Colonic mucosa (tissue), 4 donors: ENCODE measurements around the gene ZC3H12A. TPM values are rescaled to one million over a fixed set of nuclear protein-coding genes. Genes with fewer than 3 reads are reported as not detected.

ENCODE experiments used
- DNase-seq: peaks from one replicate; pipeline ENCODE4 v3.0.0-alpha.2; 2020
- H3K27ac ChIP-seq: fragments of 200-600 bp; one replicate; pipeline ENCODE4 v1.8.0; 2021
- H3K27me3 ChIP-seq: fragments of 200-600 bp; one replicate; pipeline ENCODE4 v1.8.0; 2021
- H3K36me3 ChIP-seq: fragments of 200-600 bp; one replicate; pipeline ENCODE4 v1.8.0; 2021
- H3K4me1 ChIP-seq: fragments of 200-600 bp; one replicate; pipeline ENCODE4 v1.8.0; 2021; ENCODE audit warnings: mild to moderate bottlenecking
- H3K4me3 ChIP-seq: fragments of 200-600 bp; one replicate; pipeline ENCODE4 v1.8.0; 2021
- H3K9ac ChIP-seq, 2 donors: one replicate each; pipeline ENCODE4 v1.7.0; 2013; ENCODE audit warnings: control low read depth in 2 of 2, low read depth in 2 of 2, low read length in 2 of 2
- H3K9me3 ChIP-seq: fragments of 200-600 bp; one replicate; pipeline ENCODE4 v1.8.0; 2021
- CTCF ChIP-seq: fragments of 200-600 bp; IDR thresholded peaks from one replicate; pipeline ENCODE4 v1.8.0; 2022; ENCODE audit warnings: antibody characterized with exemption, mild to moderate bottlenecking
- intact Hi-C: fragments of 100-400 bp; cut with DNase I; formaldehyde crosslinking; loops from one replicate; pipeline ENCODE4 v1.14.1; 2022
- total RNA-seq, 2 donors: library from RNA; stranded (reverse); fragmentation: NEBNext Ultra II Directional in 1 of 2; extraction: Animal tissue kit (Norgen Biotek cat#: 25700) in 1 of 2; gene quantifications; one replicate each; pipeline ENCODE4 v1.2.1, GENCODE V29; 2021
- donor health status: healthy.
- donor health status: DM: no; HTN: no; CAD: no.
- donor health status: DM: no; HTN: no; CAD: no.

ZC3H12A gene
- total RNA-seq, 2 donors from 2014 or later: 18.2 to 35.4 TPM

DNA sequence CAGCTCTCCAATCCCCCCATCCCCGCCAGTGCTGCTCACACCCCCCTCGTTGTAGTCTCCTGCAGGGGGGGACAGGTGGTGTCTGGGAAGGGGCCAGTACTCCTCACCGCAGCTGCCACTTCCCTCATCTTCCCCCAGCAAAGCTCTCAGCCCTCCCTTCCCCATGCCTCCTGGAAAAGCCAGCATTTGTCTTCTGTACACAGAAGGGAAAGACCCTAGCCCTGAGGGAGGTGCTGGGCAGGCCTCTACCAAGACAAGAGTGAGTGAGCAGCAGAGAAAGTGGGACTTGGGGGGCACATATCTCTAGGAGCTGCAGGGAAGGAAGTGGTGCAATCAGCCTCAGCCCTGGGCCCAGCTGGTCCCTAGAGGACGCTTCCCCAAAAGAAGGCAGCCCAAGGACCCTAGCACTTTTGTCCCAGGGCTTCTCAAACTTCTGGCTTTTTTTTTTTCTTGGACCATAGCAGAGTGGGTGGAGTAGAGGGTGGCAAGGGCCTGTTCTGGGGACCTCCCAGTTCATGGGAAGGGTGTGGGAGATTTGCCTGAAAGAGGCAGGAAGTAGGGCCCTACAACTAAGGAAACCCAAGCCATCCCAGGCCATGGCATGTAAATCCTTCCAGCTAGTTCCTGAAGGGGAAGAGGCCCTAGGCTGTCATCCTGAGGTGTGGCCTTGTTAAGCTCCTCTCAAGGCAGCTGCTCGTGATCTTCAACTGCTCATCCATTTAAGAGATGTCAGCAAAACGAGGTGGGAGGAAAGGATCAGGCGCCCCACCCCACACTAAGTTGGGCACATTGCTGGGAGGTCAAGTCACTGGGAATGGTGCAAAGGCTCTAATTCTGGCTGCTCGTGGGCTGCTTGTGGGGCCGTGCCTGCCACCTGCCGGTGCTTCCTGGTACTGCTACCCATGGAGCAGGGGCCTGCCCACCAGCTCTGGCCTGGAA is 12.6 kb downstream of the ZC3H12A start:
- Histone ChIP-seq H3K4me1 (peaks cover 20% of the 10 kb centered on the region), H3K27me3 (no peaks in the 10 kb centered on the region), H3K27ac (peak overlapping the region; percentile 82), H3K9ac (peak overlapping the region; percentile 6 to 56), H3K9me3 (no peaks in the 10 kb centered on the region), H3K36me3 (peaks cover 17% of the 10 kb centered on the region), H3K4me3 (no peak overlapping the region)
- intact Hi-C loops: loop anchor here (2.0 kb wide), 1 partner anchor 32 kb away; no protein-coding TSS in a partner anchor
- peak; percentile 99 for TF ChIP-seq CTCF
- DNase-seq: peak; percentile 87

DNA sequence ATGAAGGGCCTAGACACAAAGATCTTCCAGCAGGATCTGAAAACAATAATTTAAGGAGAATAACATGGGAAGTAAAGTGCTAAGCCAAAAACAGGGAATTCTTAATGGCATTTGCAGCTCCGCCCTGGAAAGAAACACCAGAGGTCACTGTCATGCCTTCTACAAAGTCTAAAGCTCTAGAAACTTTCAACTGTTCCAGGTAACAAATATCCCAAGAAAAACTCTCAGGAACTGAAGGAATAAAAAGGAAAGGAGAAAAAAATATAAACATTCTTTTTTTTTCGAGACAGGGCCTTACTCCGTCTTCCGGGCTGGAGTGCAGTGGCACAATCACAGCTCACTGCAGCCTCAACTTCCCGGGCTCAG is 13.2 kb downstream of the ZC3H12A start:
- intact Hi-C loops: loop anchor here (2.0 kb wide), 1 partner anchor 33 kb away; no protein-coding TSS in a partner anchor
- no peak for DNase-seq
- Histone ChIP-seq H3K27me3 (no peaks in the 10 kb centered on the region), H3K27ac (peak overlapping the region; percentile 82), H3K9ac (peak overlapping the region in 1 of 2 donors; percentile 6), H3K9me3 (no peaks in the 10 kb centered on the region), H3K36me3 (peaks cover 10% of the 10 kb centered on the region), H3K4me3 (no peak overlapping the region), H3K4me1 (peaks cover 20% of the 10 kb centered on the region)
- TF ChIP-seq CTCF: no peak

GRCh38 chr1:37493336-37494098 is 19.1 kb downstream of the ZC3H12A start:
- Histone ChIP-seq H3K27me3 (no peaks in the 10 kb centered on the region), H3K9ac (no peak overlapping the region), H3K4me3 (no peak overlapping the region), H3K9me3 (no peaks in the 10 kb centered on the region), H3K36me3 (no peaks in the 10 kb centered on the region), H3K4me1 (no peaks in the 10 kb centered on the region), H3K27ac (no peak overlapping the region)
- DNase-seq: no peak
- no peak for TF ChIP-seq CTCF
- intact Hi-C loops: no loop called here

DNA sequence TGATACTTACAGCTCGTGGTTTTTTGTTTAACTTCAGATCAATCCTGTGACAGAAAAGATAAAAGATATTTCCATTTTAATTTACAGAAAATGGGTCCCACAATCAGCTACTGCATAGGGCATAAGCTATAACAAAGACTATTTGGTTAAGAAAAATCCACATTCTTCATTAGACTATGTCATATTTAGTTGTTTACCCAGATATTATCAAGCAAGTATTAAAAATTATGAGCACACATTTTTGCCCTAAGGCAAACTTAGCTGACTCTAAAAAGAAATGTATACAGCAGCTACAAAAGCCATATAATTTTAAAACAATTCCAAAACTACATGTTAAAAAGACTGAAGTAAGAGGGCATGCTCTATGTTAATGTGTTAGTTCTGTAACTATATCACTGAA is 21.5 kb downstream of the ZC3H12A start:
- H3K27me3 ChIP-seq: no peaks in the 10 kb centered on the region
- H3K9ac ChIP-seq: no peak overlapping the region
- intact Hi-C loops: no loop called here
- H3K27ac ChIP-seq: no peak overlapping the region
- no peaks in the 10 kb centered on the region for H3K9me3 ChIP-seq
- no peak for TF ChIP-seq CTCF
- no peak for DNase-seq
- H3K36me3 ChIP-seq: no peaks in the 10 kb centered on the region
- H3K4me1 ChIP-seq: no peaks in the 10 kb centered on the region
- no peak overlapping the region for H3K4me3 ChIP-seq

GRCh38 chr1:37497832-37498231 is 23.5 kb downstream of the ZC3H12A start:
- Histone ChIP-seq H3K4me1 (no peaks in the 10 kb centered on the region), H3K9me3 (no peaks in the 10 kb centered on the region), H3K27me3 (no peaks in the 10 kb centered on the region), H3K4me3 (no peak overlapping the region), H3K36me3 (no peaks in the 10 kb centered on the region), H3K9ac (no peak overlapping the region), H3K27ac (peak overlapping the region; percentile 28)
- TF ChIP-seq CTCF: no peak
- DNase-seq: peak; percentile 83
- intact Hi-C loops: no loop called here
